ENCODE results near the gene NFIL3. TPM values are rescaled to one million over a fixed set of nuclear protein-coding genes. Genes with fewer than 3 reads are reported as not detected.

Gene NFIL3
- total RNA-seq, 1 experiment from 2014 or later: 14.5 TPM

DNA sequence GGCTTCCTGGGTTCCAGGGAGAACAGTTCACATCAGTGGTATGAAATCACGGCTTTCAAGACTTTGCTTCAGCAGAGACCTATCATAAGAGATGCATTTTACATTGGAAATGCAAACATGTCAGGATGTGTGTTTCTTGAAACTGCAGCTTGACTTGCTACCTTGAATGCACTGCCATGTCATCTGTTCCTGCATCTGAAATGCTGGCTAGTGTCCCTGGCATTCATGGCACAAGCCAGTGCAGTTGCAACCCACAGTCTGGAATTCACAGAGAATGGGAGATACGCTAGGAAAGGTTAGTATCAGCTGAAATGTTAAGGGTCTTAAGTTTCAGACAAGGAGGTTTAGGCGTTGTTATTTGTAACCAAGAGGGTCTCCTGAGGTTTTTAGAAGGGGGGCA, 24.7 kb downstream of the NFIL3 start:
- Histone ChIP-seq H3K4me1 (ENCODE audit: insufficient read depth, low read length, poor library complexity, severe bottlenecking) (peaks cover 10% of the 10 kb centered on the region), H3K36me3 (ENCODE audit: insufficient read depth, low read length, poor library complexity, severe bottlenecking) (no peaks in the 10 kb centered on the region), H3K4me3 (ENCODE audit: low read depth, low read length, poor library complexity, severe bottlenecking) (no peak overlapping the region), H3K27ac (ENCODE audit: low read depth, low read length, poor library complexity, severe bottlenecking) (no peak overlapping the region), H3K9me3 (ENCODE audit: low read depth, low read length, poor library complexity, severe bottlenecking) (no peaks in the 10 kb centered on the region), H3K27me3 (replicated peaks; ENCODE audit: insufficient read depth, low read depth, low read length, poor library complexity) (no peaks in the 10 kb centered on the region)
- no TSS peak for BruUV-seq (replicated peaks)
- POLR2A ChIA-PET (ENCODE audit: low non-redundant PET): no interaction called here
- no peak for TF ChIP-seq EZH2 (IDR thresholded peaks at IDR 0.05; ENCODE audit: borderline replicate concordance, low read depth, low read length, poor library complexity, severe bottlenecking)
- TF ChIP-seq, protein P1, sequence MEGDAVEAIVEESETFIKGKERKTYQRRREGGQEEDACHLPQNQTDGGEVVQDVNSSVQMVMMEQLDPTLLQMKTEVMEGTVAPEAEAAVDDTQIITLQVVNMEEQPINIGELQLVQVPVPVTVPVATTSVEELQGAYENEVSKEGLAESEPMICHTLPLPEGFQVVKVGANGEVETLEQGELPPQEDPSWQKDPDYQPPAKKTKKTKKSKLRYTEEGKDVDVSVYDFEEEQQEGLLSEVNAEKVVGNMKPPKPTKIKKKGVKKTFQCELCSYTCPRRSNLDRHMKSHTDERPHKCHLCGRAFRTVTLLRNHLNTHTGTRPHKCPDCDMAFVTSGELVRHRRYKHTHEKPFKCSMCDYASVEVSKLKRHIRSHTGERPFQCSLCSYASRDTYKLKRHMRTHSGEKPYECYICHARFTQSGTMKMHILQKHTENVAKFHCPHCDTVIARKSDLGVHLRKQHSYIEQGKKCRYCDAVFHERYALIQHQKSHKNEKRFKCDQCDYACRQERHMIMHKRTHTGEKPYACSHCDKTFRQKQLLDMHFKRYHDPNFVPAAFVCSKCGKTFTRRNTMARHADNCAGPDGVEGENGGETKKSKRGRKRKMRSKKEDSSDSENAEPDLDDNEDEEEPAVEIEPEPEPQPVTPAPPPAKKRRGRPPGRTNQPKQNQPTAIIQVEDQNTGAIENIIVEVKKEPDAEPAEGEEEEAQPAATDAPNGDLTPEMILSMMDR (conservative IDR thresholded peaks at IDR 0.05; ENCODE audit: low read depth, low read length): no peak
- intact Hi-C loops (cut with micrococcal nuclease; ENCODE audit: unreplicated experiment): no loop called here
- CTCF ChIA-PET: no interaction called here
- DNase-seq (ENCODE audit: low spot score): no peak

DNA sequence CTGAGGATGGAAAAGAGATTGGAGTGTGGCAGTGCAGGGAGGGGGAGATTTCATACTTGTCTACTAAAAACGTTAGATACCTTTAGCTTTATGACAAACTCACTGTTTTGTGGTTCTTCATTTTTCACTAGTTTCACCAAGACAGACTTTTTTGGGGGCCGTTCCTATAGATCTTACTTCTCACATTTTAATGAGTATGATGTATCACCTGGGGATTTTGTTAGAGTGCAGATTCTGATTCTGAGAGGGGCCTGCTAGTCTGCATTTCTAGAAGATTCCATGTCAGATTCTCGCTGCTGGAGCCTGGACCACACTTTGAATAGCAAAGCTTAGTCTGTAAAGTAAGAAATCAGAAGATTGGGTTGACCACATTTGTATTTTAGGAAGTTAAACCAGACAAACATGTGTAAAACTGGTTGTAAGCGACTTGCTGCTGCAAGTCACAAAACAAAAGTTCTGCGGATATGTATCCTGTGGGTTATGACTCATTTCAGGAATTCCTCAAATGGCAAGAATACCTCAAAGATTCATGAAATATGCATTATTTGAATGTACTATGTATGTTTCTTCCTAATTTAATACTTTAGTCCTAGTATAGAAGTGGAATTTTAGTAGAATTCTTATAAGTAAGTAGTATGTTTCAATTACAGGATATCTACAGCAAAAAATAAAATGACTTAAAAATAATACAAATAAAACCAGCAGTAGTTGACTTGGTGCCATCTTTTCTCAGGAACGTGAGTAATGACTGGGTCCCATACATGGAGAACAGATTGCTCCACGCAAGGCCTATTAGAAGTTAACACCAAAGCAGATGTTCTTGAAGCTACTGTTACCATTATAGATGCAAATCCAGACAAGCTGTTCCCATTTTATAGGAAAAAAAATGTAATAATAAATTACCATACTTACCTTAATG, 27.8 kb downstream of the NFIL3 start:
- peaks cover 10% of the 10 kb centered on the region for H3K4me1 ChIP-seq (ENCODE audit: insufficient read depth, low read length, poor library complexity, severe bottlenecking)
- H3K9me3 ChIP-seq (ENCODE audit: low read depth, low read length, poor library complexity, severe bottlenecking): no peaks in the 10 kb centered on the region
- intact Hi-C loops (cut with micrococcal nuclease; ENCODE audit: unreplicated experiment): no loop called here
- ChIA-PET POLR2A (ENCODE audit: low non-redundant PET) (no interaction called here), CTCF (no interaction called here)
- peak; percentile 42 for DNase-seq (ENCODE audit: low spot score)
- H3K36me3 ChIP-seq (ENCODE audit: insufficient read depth, low read length, poor library complexity, severe bottlenecking): no peaks in the 10 kb centered on the region
- BruUV-seq (replicated peaks): no TSS peak
- H3K4me3 ChIP-seq (ENCODE audit: low read depth, low read length, poor library complexity, severe bottlenecking): no peak overlapping the region
- H3K27ac ChIP-seq (ENCODE audit: low read depth, low read length, poor library complexity, severe bottlenecking): no peak overlapping the region
- H3K27me3 ChIP-seq (replicated peaks; ENCODE audit: insufficient read depth, low read depth, low read length, poor library complexity): no peaks in the 10 kb centered on the region
- TF ChIP-seq, protein P1 (conservative IDR thresholded peaks at IDR 0.05; ENCODE audit: low read depth, low read length): no peak

DNA sequence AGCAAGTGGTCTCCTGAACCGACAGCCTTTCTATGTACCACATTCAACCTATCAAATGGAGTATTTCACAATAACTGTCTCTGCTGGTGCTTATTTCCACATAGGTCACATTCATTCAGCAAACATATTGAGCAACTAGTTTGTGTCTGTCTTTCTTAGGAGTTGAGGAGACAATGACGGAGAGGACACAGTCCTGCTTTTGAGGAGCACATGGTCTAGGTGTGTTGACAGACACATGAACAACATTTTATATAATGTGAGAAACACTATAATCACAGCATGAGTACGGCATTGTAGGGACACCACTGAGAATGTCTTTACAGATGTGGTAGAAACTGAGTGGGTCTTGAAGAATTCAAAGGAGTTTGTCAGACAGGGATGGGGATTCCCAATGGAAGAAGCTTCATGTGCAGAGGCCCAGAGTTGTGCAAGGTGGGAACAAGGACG, 28.5 kb downstream of the NFIL3 start:
- Histone ChIP-seq H3K27ac (ENCODE audit: low read depth, low read length, poor library complexity, severe bottlenecking) (no peak overlapping the region), H3K36me3 (ENCODE audit: insufficient read depth, low read length, poor library complexity, severe bottlenecking) (no peaks in the 10 kb centered on the region), H3K4me1 (ENCODE audit: insufficient read depth, low read length, poor library complexity, severe bottlenecking) (peaks cover 10% of the 10 kb centered on the region), H3K9me3 (ENCODE audit: low read depth, low read length, poor library complexity, severe bottlenecking) (no peaks in the 10 kb centered on the region), H3K27me3 (replicated peaks; ENCODE audit: insufficient read depth, low read depth, low read length, poor library complexity) (no peaks in the 10 kb centered on the region), H3K4me3 (ENCODE audit: low read depth, low read length, poor library complexity, severe bottlenecking) (no peak overlapping the region)
- intact Hi-C loops (cut with micrococcal nuclease; ENCODE audit: unreplicated experiment): no loop called here
- ChIA-PET CTCF (no interaction called here), POLR2A (ENCODE audit: low non-redundant PET) (no interaction called here)
- TF ChIP-seq, protein P1 (conservative IDR thresholded peaks at IDR 0.05; ENCODE audit: low read depth, low read length): no peak
- no peak for TF ChIP-seq EZH2 (IDR thresholded peaks at IDR 0.05; ENCODE audit: borderline replicate concordance, low read depth, low read length, poor library complexity, severe bottlenecking)
- no TSS peak for BruUV-seq (replicated peaks)
- DNase-seq (ENCODE audit: low spot score): no peak

Data from A673 (cell line).